Heart left ventricle (tissue), 16 donors: Measurements from ENCODE around the gene PLEKHG3. TPM values are rescaled to one million over a fixed set of nuclear protein-coding genes. Genes with fewer than 3 reads are reported as not detected.

ENCODE experiments used
- ATAC-seq, 4 donors: fragments of 200-7000 bp; cut with Tn5 transposase; one replicate each; pipeline ENCODE4 v1.9.1; 2020 to 2022; ENCODE audit warnings: moderate library complexity in 4 of 4, mild to moderate bottlenecking in 3 of 4, moderate number of reproducible peaks in 1 of 4
- DNase-seq, 5 donors: peaks; one replicate each; pipeline ENCODE4 v3.0.0-alpha.2; 2020
- H3K27ac ChIP-seq, 12 donors: fragments of 200-600 bp; sonication (generic) in 4 of 12; one replicate each; pipeline versions ENCODE4 v1.5.0 to v1.8.0; 2016 to 2022; ENCODE audit warnings: mild to moderate bottlenecking in 2 of 12
- H3K27me3 ChIP-seq, 9 donors: fragments of 200-600 bp; sonication (generic) in 2 of 9; one replicate each; pipeline versions ENCODE4 v1.5.1 to v1.8.0; 2016 to 2022; ENCODE audit warnings: mild to moderate bottlenecking in 3 of 9
- H3K36me3 ChIP-seq, 9 donors: fragments of 200-600 bp; sonication (generic) in 2 of 9; one replicate each; pipeline versions ENCODE4 v1.5.0 to v1.8.0; 2018 to 2022; ENCODE audit warnings: mild to moderate bottlenecking in 2 of 9
- H3K4me1 ChIP-seq, 12 donors: fragments of 200-600 bp; sonication (generic) in 4 of 12; one replicate each; pipeline versions ENCODE4 v1.5.0 to v1.8.0; 2016 to 2022; ENCODE audit warnings: mild to moderate bottlenecking in 3 of 12
- H3K4me3 ChIP-seq, 12 donors: fragments of 200-600 bp; sonication (generic) in 4 of 12; one replicate each; pipeline versions ENCODE4 v1.5.0 to v1.8.0; 2017 to 2022; ENCODE audit warnings: mild to moderate bottlenecking in 9 of 12, moderate library complexity in 4 of 12
- H3K9me3 ChIP-seq, 12 donors: fragments of 200-600 bp; sonication (generic) in 4 of 12; one replicate each; pipeline versions ENCODE4 v1.5.0 to v1.8.0; 2016 to 2022; ENCODE audit warnings: mild to moderate bottlenecking in 1 of 12
- POLR2A ChIP-seq, 2 donors: fragments of 450-650 bp; IDR thresholded peaks; one replicate each; pipeline ENCODE4 v1.6.1; 2017; ENCODE audit warnings: antibody characterized with exemption in 2 of 2, mild to moderate bottlenecking in 2 of 2, moderate library complexity in 2 of 2
- WGBS, 4 donors: extraction: QIAGEN DNeasy Blood & Tissue Kit in 2 of 4; methylation state at CpG; one replicate each; pipeline versions ENCODE4 v1.1.5 to v1.1.7; 2013 to 2018; 5-methylcytosine and 5-hydroxymethylcytosine counted together
- intact Hi-C, 10 donors: fragments of 100-400 bp; cut with DNase I; formaldehyde crosslinking; loops; one replicate each; pipeline versions ENCODE4 v1.11.1 to v1.14.2; 2022
- polyA plus RNA-seq, 2 donors: library from polyadenylated mRNA; stranded (reverse); fragments of 200-250 nt; gene quantifications; one replicate each; pipeline ENCODE4 v1.2.3, GENCODE V29; 2013
- total RNA-seq, 9 donors: library from RNA; depleted of rRNA in 2 of 9; stranded (reverse); fragments of >200 nt in 2 of 9; fragmentation: NEBNext Ultra II Directional in 3 of 9; extraction: Animal tissue kit (Norgen Biotek cat#: 25700) in 3 of 9; gene quantifications; one replicate each; pipeline versions ENCODE4 v1.1.0 to v1.2.4, GENCODE V29; 2016 to 2023
- TF ChIP-seq, protein P1 (sequence below), 12 donors: fragments of 200-600 bp; sonication (generic) in 4 of 12; IDR thresholded peaks; one replicate each; pipeline versions ENCODE4 v1.5.0 to v1.8.0; 2018 to 2022; ENCODE audit warnings: antibody characterized with exemption in 12 of 12, mild to moderate bottlenecking in 5 of 12
- donor health status: ischemic (EF 13 %, LVEDD 7.1; RV severe dilation, severe dysfunction).
- donor health status: healthy with polysubstance abuse.
- donor health status: DM: no; HTN: yes; CAD: no.
- donor health status: DM: no; HTN: no; CAD: no.
- donor health status: ischemic (EF 25% LVEDD 6.9; RV normal size, moderate dysfunction).
- donor health status: ischemic (EF 25% LVEDD 5.7; RV mildly dilated, moderate dysfunction).
- donor health status: healthy.
- donor health status: DM: yes; HTN: yes; CAD: no.
- donor health status: ischemic (EF 35%, LVEDD 5.7; RV mildly dilated, moderate dysfunction).
- donor health status: nonischemic (EF 11% LVEDD 7.7; RV severe dilation, severe dysfunction).
- donor health status: DM: yes; HTN: yes; CAD: no.
- donor health status: PGD.
- donor health status: ischemic (EF 29% LVEDD 5.4; RV normal size, mild dysfunction).
- donor health status: nonischemic (EF 23%, LVEDD 6.1; RV moderate dilation, normal function).

PLEKHG3 gene
- total and polyA plus RNA-seq, 11 donors: 7.0 to 34.3 (median 17.8) TPM

DNA sequence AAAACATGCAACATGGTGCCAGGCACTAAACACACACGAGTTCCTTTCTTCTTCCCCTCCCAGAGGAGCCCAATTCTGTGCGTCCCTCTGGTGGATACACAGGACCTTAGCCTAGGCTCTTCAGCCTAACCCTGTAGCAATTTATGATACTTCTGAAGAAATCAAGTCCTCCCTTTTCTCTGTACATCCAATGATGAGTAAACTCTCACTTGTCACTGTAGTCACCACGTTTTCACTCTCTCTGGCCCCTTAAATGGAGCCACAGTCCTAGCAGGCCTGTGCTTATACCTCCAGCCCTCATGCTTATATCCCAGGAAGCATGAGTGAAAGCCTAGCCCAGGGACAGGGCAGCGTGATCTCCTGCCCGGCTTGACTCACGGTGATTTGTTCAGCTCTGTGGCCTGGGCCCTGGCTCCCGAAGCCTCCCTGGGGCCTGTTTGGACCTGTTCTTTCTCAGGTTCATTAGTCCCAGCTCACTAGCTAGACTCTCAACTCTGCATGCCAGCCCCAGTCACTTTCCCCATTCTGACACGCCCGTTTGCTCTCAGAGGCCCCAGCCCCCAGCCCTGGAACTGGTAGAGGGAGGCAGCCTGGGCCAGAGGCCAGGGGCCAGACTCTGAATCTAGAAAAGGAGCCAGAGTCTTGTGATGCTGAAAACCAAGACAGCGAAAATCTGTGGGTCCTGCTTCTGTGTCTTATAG, 24.1 kb upstream of the PLEKHG3 start:
- intact Hi-C loops: loop anchor here in 1 of 10 donors (10.0 kb wide), 1 partner anchor 205 kb away; no protein-coding TSS in a partner anchor
- WGBS, 4 donors: 80 to 91% (median 86%) methylated on average over 8 to 10 of the region's 10 CpGs
- no peaks in the 10 kb centered on the region for H3K36me3 ChIP-seq

GRCh38 chr14:64680714-64681065, 23.5 kb upstream of the PLEKHG3 start:
- no peaks in the 10 kb centered on the region for H3K27me3 ChIP-seq
- no peaks in the 10 kb centered on the region for H3K36me3 ChIP-seq
- H3K27ac ChIP-seq: peak overlapping the region in 10 of 12 donors; percentile 9 to 92 (median 80)
- peaks cover 0 to 47% (median 20%) of the 10 kb centered on the region in 12 donors for H3K4me1 ChIP-seq
- WGBS, 4 donors: 80 to 96% (median 89%) methylated on average over 3 of the region's 3 CpGs
- intact Hi-C loops: loop anchor here in 1 of 10 donors (10.0 kb wide), 1 partner anchor 204 kb away; no protein-coding TSS in a partner anchor
- ATAC-seq: no peak
- H3K4me3 ChIP-seq: no peak overlapping the region
- no peak for TF ChIP-seq POLR2A (IDR thresholded peaks at IDR 0.05)
- TF ChIP-seq, protein P1, sequence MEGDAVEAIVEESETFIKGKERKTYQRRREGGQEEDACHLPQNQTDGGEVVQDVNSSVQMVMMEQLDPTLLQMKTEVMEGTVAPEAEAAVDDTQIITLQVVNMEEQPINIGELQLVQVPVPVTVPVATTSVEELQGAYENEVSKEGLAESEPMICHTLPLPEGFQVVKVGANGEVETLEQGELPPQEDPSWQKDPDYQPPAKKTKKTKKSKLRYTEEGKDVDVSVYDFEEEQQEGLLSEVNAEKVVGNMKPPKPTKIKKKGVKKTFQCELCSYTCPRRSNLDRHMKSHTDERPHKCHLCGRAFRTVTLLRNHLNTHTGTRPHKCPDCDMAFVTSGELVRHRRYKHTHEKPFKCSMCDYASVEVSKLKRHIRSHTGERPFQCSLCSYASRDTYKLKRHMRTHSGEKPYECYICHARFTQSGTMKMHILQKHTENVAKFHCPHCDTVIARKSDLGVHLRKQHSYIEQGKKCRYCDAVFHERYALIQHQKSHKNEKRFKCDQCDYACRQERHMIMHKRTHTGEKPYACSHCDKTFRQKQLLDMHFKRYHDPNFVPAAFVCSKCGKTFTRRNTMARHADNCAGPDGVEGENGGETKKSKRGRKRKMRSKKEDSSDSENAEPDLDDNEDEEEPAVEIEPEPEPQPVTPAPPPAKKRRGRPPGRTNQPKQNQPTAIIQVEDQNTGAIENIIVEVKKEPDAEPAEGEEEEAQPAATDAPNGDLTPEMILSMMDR (IDR thresholded peaks at IDR 0.05): no peak
- H3K9me3 ChIP-seq: no peaks in the 10 kb centered on the region
- DNase-seq: no peak

More for the DNA sequence above, 24.1 kb upstream of the PLEKHG3 start:
- no peak for TF ChIP-seq POLR2A (IDR thresholded peaks at IDR 0.05)
- TF ChIP-seq, protein P1 (IDR thresholded peaks at IDR 0.05): no peak
- Histone ChIP-seq H3K9me3 (no peaks in the 10 kb centered on the region), H3K4me1 (peaks cover 0 to 47% (median 21%) of the 10 kb centered on the region in 12 donors), H3K4me3 (no peak overlapping the region), H3K27me3 (no peaks in the 10 kb centered on the region), H3K27ac (peak overlapping the region in 9 of 12 donors; percentile 9 to 92 (median 79))
- ATAC-seq (no peak), DNase-seq (no peak)

DNA sequence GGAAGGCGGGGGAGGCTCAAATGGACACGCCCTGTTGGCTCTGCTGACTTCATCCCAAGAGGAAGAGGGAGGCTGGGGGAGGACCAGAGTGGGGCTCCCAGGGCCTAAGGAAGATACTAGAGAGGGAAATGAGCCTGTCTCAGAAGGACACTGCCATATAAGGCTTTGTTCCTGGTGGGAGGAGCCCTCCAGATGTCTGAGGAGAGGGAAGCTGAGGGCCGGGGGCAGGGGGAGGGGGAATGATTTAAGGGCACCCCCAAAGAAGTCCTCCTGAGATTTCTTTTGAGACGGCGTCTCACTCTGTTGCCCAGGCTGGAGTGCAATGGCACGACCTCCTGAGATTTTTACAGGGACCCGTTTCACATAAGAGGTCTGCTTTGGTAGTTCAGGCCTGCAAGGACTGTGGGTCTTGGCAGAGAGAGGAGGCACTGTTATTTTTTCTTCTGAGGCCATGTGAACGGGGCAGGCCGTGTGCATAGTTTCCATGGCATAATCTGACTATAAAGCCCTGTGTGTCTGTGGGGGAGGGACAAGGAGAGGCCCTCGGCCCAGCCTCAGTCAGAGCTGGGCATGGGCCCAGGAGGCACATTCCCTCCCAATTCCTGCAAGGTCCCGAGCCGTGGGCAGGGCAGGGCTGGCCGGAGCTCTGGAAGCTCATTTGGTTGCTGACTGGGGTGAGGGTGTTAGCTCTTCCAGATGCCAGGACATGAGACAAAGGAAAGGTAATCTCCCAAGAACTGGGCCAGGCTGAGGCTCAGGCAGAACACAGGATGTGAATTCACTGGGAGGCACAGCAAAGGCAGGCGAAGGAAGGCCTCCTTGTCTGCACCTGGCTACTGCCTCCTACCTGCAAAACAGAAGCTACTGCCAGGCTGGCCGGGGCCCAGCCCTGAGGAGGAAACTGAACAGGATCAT, 22.2 kb upstream of the PLEKHG3 start:
- no peaks in the 10 kb centered on the region for H3K27me3 ChIP-seq
- H3K4me3 ChIP-seq: no peak overlapping the region
- H3K36me3 ChIP-seq: no peaks in the 10 kb centered on the region
- H3K4me1 ChIP-seq: peaks cover 0 to 47% (median 20%) of the 10 kb centered on the region in 12 donors
- DNase-seq (peak; percentile 70 to 82 (median 78)), ATAC-seq (peak; percentile 81 to 96 (median 94))
- 28 to 40% (median 33%) methylated on average over 11 to 15 of the region's 15 CpGs for WGBS, 4 donors
- TF ChIP-seq POLR2A (IDR thresholded peaks at IDR 0.05): peak in 1 of 2 donors; percentile 25
- TF ChIP-seq, protein P1 (IDR thresholded peaks at IDR 0.05): no peak
- H3K27ac ChIP-seq: peak overlapping the region; percentile 25 to 92 (median 79)
- H3K9me3 ChIP-seq: no peaks in the 10 kb centered on the region
- intact Hi-C loops: loop anchor here in 1 of 10 donors (10.0 kb wide), 1 partner anchor 203 kb away; no protein-coding TSS in a partner anchor
